HUES6 (cell line): ENCODE data around the gene SLC17A2.
"Not testable (repeated sequence)": the region's sequence is repeated elsewhere in the genome, so short reads cannot be mapped to it uniquely, and the experiment has no call there.

ENCODE experiments used
- H3K27ac ChIP-seq: 2 replicates; pipeline ENCODE4 v1.7.0; 2013; ENCODE audit warnings: low read depth, mild to moderate bottlenecking, low read length, inconsistent platforms
- H3K27me3 ChIP-seq: 2 replicates; pipeline ENCODE4 v1.6.1; 2013; ENCODE audit warnings: low read length; ENCODE audit not compliant: control insufficient read depth, insufficient read depth
- H3K36me3 ChIP-seq: 2 replicates; pipeline ENCODE4 v1.6.1; 2013; ENCODE audit warnings: low read length; ENCODE audit not compliant: control insufficient read depth, insufficient read depth
- H3K4me1 ChIP-seq: 2 replicates; pipeline ENCODE4 v1.6.1; 2013; ENCODE audit warnings: low read length; ENCODE audit not compliant: control insufficient read depth, insufficient read depth
- H3K4me3 ChIP-seq: 2 replicates; pipeline ENCODE4 v1.5.1; 2013; ENCODE audit warnings: low read depth, low read length
- H3K9ac ChIP-seq: one replicate; pipeline ENCODE4 v1.6.1; 2013; ENCODE audit warnings: mild to moderate bottlenecking, low read length
- H3K9me3 ChIP-seq: 2 replicates; pipeline ENCODE4 v1.6.1; 2013; ENCODE audit warnings: low read depth, low read length; ENCODE audit not compliant: control insufficient read depth, insufficient read depth

The SLC17A2 gene

DNA sequence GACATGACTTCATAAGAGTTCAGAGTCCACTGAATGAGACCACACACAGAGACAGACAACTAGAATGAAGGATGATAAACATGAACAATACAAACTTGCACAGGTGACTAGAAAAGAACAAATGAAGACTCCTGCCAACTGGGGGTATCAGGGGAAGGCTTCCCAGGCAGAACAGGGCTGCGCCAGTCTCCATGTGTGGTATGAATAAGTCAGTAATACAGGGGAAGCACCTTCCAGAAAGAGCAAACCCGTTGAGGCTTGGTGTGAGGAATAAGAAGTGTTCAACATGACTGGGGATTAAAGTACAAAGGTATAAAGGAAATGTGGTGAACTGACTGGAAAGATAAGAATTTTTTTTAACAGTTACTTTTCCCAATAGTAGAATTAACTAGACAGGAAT, 3.7 kb upstream of the SLC17A2 start:
- Histone ChIP-seq H3K9me3 (no peaks in the 10 kb centered on the region), H3K9ac (no peak overlapping the region), H3K4me3 (no peak overlapping the region), H3K27ac (no peak overlapping the region), H3K27me3 (no peaks in the 10 kb centered on the region), H3K36me3 (no peaks in the 10 kb centered on the region), H3K4me1 (no peaks in the 10 kb centered on the region)

DNA sequence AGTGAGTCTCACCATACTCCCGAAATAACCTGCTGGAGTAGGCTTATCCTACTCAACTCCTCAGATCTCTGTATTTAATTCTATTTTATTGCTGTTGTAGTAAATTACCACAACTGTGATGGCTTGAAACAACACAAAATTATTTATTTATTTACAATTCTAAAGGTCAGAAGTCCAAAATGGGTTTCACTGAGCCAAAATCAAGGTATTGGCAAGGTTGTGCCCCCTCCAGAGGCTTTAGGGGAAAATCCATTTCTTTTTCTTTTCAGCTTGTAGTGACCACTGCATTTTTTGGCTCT, 869 bp upstream of the SLC17A2 start:
- Histone ChIP-seq H3K27ac (no peak overlapping the region), H3K9me3 (no peaks in the 10 kb centered on the region), H3K4me3 (no peak overlapping the region), H3K4me1 (no peaks in the 10 kb centered on the region), H3K27me3 (no peaks in the 10 kb centered on the region), H3K36me3 (no peaks in the 10 kb centered on the region), H3K9ac (no peak overlapping the region)

DNA sequence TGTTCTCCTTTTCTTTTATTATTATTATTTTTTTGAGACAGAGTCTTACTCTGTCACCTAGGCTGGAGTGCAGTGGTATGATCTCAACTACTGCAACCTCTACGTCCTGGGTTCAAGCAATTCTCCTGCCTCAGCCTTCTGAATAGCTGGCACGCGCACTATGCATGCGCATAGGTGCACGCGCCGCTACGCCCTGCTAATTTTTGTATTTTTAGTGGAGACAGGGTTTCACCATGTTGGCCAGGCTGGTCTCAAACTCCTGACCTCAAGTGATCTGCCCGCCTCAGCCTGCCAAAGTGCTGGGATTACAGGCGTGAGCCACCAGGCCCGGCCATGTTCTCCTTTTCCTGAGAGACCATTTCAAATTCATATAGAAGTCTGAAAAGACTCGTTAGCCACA, 706 bp downstream of the SLC17A2 start:
- not testable (repeated sequence) for H3K4me3 ChIP-seq, H3K4me1 ChIP-seq, H3K9me3 ChIP-seq, H3K27me3 ChIP-seq, H3K9ac ChIP-seq, H3K36me3 ChIP-seq, H3K27ac ChIP-seq

DNA sequence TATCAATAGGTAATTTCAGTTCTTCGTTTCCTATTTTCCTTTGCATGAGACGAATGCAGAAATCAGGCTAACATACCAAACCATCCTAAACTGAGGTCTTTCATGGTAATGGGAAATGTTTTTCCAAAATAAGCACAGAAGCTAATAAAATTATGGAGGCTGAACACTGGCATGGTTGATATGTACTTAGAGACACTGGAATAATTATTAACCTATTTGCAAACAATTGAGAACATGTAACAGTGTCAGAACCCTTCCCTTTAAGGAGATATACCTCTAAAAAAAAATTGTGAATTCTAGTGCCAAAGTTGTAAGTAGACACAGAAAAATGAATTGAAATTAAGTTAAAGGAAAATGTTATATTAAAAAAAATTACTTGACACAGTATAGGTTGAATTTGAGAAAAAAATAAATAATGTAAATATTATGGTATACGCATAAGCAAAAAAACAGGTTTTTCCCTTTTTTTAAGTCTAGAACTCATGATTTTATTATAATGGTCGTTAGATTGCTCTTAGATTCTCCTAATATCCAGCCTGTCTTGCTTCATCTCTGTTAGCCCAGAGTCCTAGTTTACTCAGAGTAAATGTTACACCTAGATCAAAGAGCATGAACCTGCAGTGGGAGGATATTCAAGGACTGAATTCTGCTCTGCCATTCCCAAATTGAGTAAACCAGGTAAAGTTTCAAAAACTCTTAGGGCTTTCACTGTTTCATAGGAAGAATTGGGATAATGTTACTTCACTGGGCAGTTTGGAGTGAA, 1.7 kb downstream of the SLC17A2 start:
- no peaks in the 10 kb centered on the region for H3K27me3 ChIP-seq
- no peak overlapping the region for H3K9ac ChIP-seq
- peaks cover 3% of the 10 kb centered on the region; the same call in 1 of the 2 replicates for H3K4me1 ChIP-seq
- H3K27ac ChIP-seq: no peak overlapping the region
- H3K9me3 ChIP-seq: no peaks in the 10 kb centered on the region
- no peaks in the 10 kb centered on the region for H3K36me3 ChIP-seq
- H3K4me3 ChIP-seq: no peak overlapping the region

DNA sequence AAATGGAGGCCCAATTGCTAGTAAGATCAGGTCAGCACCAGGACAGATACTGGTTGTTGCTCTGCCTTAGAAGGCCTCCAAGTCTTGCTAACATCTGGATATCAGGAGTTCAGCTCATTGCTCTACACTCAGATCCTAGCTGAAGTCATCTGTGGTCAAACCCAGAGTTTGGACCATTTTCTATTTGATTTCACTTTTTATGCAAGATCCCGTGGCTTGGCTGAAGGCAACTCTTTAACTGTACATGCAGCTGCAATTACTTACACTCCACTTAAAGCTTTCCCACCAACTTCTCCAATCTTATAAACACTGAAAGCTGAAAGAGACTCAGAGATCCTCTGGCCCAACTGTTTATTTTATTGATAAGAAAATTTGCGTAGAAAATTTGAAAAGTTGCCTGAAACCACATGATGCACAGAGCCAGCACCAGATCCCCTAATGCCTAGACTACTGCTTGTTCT, 2.7 kb downstream of the SLC17A2 start:
- no peak overlapping the region for H3K9ac ChIP-seq
- H3K27ac ChIP-seq: no peak overlapping the region
- peaks cover 3% of the 10 kb centered on the region; the same call in 1 of the 2 replicates for H3K4me1 ChIP-seq
- H3K36me3 ChIP-seq: no peaks in the 10 kb centered on the region
- no peaks in the 10 kb centered on the region for H3K9me3 ChIP-seq
- H3K27me3 ChIP-seq: no peaks in the 10 kb centered on the region
- H3K4me3 ChIP-seq: no peak overlapping the region

DNA sequence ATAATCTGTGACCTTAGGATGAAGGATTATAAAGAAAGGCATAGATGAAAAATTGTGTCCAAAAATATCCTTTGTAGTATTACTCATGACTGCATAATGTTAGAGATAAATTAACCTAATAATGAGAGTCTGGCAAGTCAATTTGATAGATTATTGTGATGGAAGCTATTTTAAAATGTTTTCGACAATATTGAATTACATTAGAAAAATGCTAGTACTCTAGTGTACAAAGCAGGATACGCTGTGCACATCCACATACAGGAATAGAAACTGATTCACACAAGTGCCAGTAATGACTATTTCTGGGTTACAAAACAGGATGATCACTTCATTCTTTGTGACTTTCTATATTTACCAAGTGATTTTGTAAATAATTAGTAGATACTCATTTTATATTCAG, 3.3 kb downstream of the SLC17A2 start:
- no peak overlapping the region for H3K4me3 ChIP-seq
- no peak overlapping the region for H3K27ac ChIP-seq
- H3K27me3 ChIP-seq: no peaks in the 10 kb centered on the region
- H3K36me3 ChIP-seq: no peaks in the 10 kb centered on the region
- no peaks in the 10 kb centered on the region for H3K9me3 ChIP-seq
- H3K4me1 ChIP-seq: peaks cover 3% of the 10 kb centered on the region; the same call in 1 of the 2 replicates
- H3K9ac ChIP-seq: no peak overlapping the region

DNA sequence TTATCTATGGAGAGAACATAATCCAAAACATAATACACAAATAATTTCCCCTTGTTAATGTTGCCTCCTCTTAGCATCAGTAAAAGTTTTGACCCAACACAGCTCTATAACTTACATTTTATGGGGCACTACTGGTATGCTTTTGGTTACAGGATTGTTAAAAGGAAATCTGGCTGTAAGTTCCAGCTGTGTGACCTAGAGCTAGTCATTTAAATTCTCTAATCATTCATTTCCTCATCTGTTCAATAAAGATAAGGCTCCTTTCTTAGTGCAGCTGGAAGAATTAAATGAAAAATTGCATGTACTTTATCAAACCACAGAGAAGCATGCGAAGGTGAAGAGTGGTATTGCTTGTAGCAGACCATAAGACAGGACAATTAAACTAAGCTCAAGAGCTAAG, 4.6 kb downstream of the SLC17A2 start:
- H3K27me3 ChIP-seq: no peaks in the 10 kb centered on the region
- H3K4me1 ChIP-seq: peaks cover 3% of the 10 kb centered on the region; the same call in 1 of the 2 replicates
- no peaks in the 10 kb centered on the region for H3K9me3 ChIP-seq
- no peak overlapping the region for H3K27ac ChIP-seq
- H3K4me3 ChIP-seq: no peak overlapping the region
- no peak overlapping the region for H3K9ac ChIP-seq
- H3K36me3 ChIP-seq: no peaks in the 10 kb centered on the region

DNA sequence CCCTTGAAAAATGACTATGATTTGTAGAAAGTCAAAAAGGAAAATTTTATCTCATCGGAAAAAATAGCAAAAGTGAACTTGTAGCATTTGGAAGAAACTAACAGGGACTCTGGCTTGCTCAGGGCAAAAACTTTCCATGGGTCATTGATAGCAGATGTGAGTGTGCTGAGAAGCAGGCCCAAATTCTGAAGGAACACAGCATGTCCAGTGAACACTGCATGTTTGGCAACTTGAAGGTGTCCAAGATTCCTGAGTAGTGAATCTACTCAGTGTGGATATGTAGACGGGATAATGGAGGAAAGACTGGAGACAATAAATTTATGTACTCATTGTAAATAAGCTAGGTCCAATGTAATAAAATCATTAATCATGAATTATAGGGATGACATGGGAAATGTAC, 8.2 kb downstream of the SLC17A2 start:
- no peak overlapping the region for H3K9ac ChIP-seq
- no peak overlapping the region for H3K27ac ChIP-seq
- no peaks in the 10 kb centered on the region for H3K36me3 ChIP-seq
- H3K9me3 ChIP-seq: no peaks in the 10 kb centered on the region
- H3K4me3 ChIP-seq: no peak overlapping the region
- no peaks in the 10 kb centered on the region for H3K27me3 ChIP-seq
- peaks cover 3% of the 10 kb centered on the region; the same call in 1 of the 2 replicates for H3K4me1 ChIP-seq

DNA sequence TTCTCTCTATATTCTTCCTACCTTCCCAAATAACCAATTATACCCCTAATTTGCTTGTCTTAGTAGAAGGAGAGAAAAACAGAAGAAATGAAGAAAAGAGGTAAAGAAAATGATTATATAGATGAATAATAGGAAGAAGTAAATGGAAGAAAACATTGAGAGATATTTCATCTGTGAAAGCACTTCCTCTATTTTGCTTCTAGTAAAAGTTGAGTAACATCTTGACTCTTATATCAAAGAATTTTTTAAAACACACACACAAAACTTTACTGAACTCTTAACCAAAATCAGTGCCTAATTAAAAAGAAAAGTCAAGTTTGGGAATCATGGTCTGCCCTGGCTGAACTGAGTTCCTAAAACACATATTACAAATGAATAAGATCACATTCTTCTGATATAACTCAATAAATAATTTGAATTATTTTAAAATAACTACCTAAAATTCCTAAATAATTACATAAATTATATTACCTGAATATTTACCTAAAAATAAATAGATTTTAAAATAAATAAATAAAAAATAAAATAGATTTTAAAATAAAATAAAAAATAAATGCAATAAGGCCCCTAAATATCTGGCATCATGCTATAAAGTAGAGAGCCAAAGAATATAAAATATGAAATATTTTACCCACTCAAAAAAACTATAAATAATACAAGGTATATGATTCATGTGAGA, 8.8 kb downstream of the SLC17A2 start:
- peaks cover 3% of the 10 kb centered on the region; the same call in 1 of the 2 replicates for H3K4me1 ChIP-seq
- H3K9ac ChIP-seq: no peak overlapping the region
- no peak overlapping the region for H3K27ac ChIP-seq
- H3K9me3 ChIP-seq: no peaks in the 10 kb centered on the region
- no peaks in the 10 kb centered on the region for H3K27me3 ChIP-seq
- no peaks in the 10 kb centered on the region for H3K36me3 ChIP-seq
- no peak overlapping the region for H3K4me3 ChIP-seq

DNA sequence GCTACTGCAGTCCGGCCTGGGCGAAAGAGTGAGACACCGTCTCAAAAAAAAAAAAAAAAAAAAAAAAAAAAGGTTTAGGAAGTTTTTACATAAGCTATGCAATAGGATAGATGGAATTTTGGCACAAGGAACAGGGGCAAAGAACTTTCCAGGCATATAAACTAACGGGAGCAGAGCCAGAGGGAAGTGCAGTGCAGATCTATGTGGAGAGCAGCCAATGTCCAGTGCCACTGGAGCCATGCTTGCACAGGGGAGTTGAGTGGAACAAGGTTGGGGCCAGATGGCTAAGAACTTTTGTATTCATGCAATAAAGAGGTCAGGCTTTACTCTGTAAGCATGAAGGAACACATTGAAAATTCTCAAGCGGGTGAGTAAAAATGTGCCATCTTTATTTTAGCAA, 10.8 kb downstream of the SLC17A2 start:
- Histone ChIP-seq H3K4me3 (no peak overlapping the region), H3K9ac (no peak overlapping the region), H3K4me1 (no peaks in the 10 kb centered on the region), H3K36me3 (no peaks in the 10 kb centered on the region), H3K9me3 (no peaks in the 10 kb centered on the region), H3K27ac (no peak overlapping the region), H3K27me3 (no peaks in the 10 kb centered on the region)

DNA sequence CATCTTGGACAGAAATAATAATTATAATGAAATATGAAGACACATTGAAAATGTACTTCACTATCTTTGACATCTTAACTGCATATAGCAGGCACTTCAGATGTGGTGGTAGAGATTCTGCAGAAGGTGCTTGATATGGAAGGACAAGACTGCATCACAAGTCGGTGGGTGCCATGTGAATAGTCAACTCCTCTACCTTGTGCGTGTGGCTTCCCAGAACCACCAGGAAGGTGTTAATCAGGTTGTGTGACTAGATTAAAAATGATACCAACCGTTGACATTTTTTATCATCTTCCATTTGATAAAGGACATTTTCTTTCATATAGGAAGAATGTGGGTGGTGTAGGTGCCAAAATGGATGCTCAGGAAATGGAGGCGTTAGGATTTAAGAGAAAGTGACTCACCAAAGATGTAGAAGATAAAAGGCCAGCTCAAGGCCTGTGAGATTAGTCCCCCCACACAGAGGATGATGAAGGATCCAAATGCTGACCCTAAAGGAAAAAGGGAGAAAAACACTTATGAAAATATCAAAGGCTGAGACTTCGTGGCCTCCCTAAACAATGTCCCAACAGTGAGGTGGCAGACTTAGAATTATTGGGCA, 12.3 kb downstream of the SLC17A2 start:
- Histone ChIP-seq H3K36me3 (no peaks in the 10 kb centered on the region), H3K27ac (no peak overlapping the region), H3K4me1 (no peaks in the 10 kb centered on the region), H3K27me3 (no peaks in the 10 kb centered on the region), H3K4me3 (no peak overlapping the region), H3K9me3 (no peaks in the 10 kb centered on the region), H3K9ac (no peak overlapping the region)
